Dedifferentiated amniotic fluid mesenchymal stem cell (primary cell): ENCODE measurements around the gene ARPC3.
"Not testable (repeated sequence)": the region's sequence is repeated elsewhere in the genome, so short reads cannot be mapped to it uniquely, and the experiment has no call there.

Experiments
- DNase-seq: peaks from one replicate; pipeline ENCODE4 v3.0.0-alpha.2; 2016; ENCODE audit errors: extremely low spot score

ARPC3 gene

GRCh38 chr12:110449799-110450497 is at the start of gene ARPC3:
Gene ARPC3, minus strand, starts transcription at chr12:110450337. Its CDS starts 77 bp downstream, at chr12:110450260.
- peak; percentile 96 for DNase-seq

DNA sequence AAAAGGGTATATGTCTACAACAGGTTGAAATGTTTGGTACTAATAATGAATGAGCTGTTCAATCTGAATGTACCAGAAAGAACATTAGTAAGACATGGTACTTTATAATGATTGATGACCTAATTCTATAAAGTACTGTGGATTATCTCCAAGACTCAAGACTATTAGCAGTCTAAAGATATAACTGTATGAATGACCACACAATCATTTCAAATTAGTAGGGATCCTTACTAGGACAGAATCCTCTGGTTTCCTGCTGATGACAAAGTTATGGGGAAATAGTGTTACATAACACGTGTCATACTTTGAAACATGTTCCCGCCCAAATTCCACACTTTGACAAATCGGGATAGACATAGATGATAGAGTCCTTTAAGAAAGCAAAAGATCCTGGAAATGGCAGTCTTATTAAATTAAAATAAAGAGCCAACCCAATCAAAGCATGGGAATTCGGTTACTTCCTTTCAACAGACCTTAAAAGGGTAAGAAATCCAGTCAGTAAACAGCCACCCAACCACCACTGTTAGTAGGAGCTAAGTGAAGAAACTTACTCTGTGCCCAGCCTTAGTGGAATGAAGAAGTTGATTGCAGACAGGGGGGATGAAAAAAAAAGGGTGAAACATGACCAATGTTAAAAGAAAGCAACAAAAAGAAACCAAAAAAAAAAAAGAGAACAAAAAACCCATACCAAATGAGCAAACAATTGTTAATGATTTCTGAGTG is 49.0 kb upstream of the ARPC3 start:
- DNase-seq, result no peak

GRCh38 chr12:110475426-110475825 is 25.3 kb upstream of the ARPC3 start:
- DNase-seq, result no peak

GRCh38 chr12:110468214-110469048 is 18.3 kb upstream of the ARPC3 start, which contains the start of the genes FAM216A and GPN3:
Gene FAM216A, plus strand, starts transcription at chr12:110468845. Its CDS starts 31 bp downstream, at chr12:110468876.
Gene GPN3, minus strand, starts transcription at chr12:110468257. Its CDS starts 54 bp downstream, at chr12:110468203.
- DNase-seq, result peak; percentile 99

DNA sequence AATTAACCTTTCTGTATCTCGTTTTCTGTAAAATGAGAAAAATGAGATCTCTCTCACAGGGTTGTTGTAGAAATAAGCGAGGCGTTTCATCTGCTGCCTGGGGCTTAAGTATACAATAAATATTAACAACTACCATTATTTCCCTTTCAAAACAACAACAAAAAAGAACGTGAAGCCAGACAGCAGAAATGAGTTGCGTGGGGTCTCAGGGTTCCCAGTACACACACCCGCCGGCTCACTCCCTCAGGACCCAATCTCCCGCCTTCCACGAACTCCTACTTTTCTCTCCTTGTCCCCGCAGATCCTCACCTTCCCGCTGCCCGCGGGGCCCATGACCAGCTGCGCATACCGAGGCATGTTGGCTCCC is 17.7 kb upstream of the ARPC3 start:
- no peak for DNase-seq

GRCh38 chr12:110466791-110467190 is 16.7 kb upstream of the ARPC3 start:
- DNase-seq, result no peak

GRCh38 chr12:110465765-110466164 is 15.6 kb upstream of the ARPC3 start:
- not testable (repeated sequence) for DNase-seq

DNA sequence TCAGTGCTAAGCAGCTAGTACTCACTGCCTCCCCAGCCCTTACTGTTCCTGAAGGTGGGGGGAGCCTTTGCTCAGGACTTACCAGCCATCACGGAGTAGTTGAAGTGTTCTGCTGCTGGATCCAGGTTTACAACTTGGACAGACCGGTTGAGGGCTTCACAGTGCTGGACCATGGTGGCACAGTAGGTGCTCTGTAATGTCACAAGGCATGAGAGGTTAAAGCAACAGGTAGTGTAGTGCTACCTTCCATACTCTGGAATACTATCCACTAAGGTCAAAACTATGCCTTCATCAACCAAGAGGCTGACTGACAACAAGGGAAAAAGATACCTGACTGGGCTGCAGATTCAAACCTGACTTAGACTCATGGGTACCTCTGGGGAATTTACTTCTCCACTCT is 14.9 kb upstream of the ARPC3 start:
- DNase-seq, result no peak

GRCh38 chr12:110461189-110461588 is 11.1 kb upstream of the ARPC3 start:
- not testable (repeated sequence) for DNase-seq

GRCh38 chr12:110458756-110459155 is 8.6 kb upstream of the ARPC3 start:
- no peak for DNase-seq

- DNase-seq, result no peak
Measured at GRCh38 chr12:110453569-110454296, 3.6 kb upstream of the ARPC3 start.

GRCh38 chr12:110451263-110451662 is 1.1 kb upstream of the ARPC3 start:
- DNase-seq, result no peak

- DNase-seq, result no peak
Measured at GRCh38 chr12:110444455-110444854, 5.7 kb downstream of the ARPC3 start.

DNA sequence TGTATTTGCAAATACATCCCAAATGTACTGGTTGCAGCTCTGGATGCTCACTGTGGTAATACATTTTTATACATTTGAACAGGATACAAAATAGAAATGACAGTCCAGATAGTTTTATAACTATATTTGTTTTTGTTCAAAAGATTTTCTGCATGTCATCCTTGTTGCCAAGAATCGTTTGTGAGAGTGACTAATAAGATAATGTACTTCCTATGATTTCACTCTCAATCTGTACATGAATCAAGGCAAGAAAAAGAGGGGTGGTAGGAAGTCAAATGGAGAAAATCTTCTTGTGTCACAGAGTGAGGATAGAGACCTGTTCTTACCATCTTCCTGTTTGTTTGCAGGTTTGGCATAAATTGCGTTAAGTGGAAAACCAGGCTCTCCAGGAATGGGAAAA is 13.9 kb downstream of the ARPC3 start:
- no peak for DNase-seq

GRCh38 chr12:110431957-110432587 is 18.1 kb downstream of the ARPC3 start:
- DNase-seq, result no peak

DNA sequence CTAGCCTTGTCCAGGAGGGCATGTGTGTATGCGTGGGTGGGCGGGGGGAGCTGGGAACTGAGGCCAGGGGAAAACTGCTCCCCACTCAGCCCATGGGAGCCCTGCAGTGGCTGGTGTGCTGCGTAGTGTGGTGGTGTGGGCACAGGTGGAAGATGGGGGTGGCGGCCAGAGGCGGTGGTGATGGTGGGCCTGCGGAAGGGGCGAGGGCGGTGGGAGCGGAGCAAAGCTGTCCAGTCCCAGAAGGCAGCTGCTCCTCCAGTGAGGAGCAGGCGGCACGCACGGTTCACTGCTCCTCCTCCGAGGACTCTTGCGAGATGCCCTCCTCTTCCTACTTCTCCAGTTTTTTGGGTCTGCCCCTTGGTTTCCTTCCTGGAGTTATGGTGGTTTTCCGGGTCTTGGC is 20.5 kb downstream of the ARPC3 start:
- DNase-seq, result not testable (repeated sequence)

GRCh38 chr12:110426406-110426805 is 23.7 kb downstream of the ARPC3 start:
- no peak for DNase-seq

DNA sequence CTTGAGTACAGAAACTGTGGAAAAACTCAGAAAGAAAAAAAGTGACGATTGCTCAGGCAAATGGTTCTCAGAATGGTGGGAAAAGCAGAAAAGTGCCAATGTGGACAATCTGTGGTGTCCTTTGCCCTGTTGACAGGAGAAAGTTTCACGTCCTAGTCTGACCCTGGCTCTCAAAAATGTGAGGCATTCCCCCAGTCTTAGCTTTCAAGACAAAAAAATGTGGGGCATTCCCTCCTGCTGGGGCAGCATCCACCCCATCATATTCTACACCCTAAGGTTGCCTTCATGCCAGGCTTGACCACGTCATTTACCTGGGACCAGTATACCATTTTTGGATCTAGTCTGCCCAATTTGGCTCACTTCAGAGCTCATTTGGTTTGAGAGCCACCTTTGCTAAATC is 25.9 kb downstream of the ARPC3 start:
- no peak for DNase-seq

GRCh38 chr12:110421701-110422100 is 28.4 kb downstream of the ARPC3 start:
- DNase-seq, result no peak

GRCh38 chr12:110421159-110421661 is 28.9 kb downstream of the ARPC3 start:
- DNase-seq, result no peak

DNA sequence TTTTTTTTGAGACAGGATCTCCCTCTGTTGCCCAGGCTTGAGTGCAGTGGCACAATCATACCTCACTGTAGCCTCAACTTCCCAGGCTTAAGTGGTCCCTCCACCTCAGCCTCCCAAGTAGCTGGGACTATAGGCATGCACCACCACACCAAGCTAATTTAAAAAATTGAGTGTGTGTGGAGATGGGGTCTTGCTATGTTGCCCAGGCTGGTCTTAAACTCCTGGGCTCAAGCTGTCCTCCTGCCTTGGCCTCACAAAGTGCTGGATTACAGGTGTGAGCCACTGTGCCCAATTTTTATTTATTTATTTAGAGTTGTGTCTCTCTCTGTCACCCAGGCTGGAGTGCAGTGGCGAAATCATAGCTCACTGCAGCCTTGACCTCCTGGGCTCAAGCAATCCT is 29.5 kb downstream of the ARPC3 start:
- not testable (repeated sequence) for DNase-seq
